22Rv1 (cell line): ENCODE data around the gene LHFPL6.

Source experiments
- ZFX ChIP-seq: fragments of 450-650 bp; IDR thresholded peaks from 2 replicates; pipeline ENCODE4 v1.6.1; 2017; ENCODE audit warnings: antibody characterized with exemption, borderline replicate concordance
- TF ChIP-seq, protein P1 (sequence below): fragments of 450-650 bp; IDR thresholded peaks from 2 replicates; pipeline ENCODE4 v1.5.1; 2017; ENCODE audit warnings: mild to moderate bottlenecking

DNA sequence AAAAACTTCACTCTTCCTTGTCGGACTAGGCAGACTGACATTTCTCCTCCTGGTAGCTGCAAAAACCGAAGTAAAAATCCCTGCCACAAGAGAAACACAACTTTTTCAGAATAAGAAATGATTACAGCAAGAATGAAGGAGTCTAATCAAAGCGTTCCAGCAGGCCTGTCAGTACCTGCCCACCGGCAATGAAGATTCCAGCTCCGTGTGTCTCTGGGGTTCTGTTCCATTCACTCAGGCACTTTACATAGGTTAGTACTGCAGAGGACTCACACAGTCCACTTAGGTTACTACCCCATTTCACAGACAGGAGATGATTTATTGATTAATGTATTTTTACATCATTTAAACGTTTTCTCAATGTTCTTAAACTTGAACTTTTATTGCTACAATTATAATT is 289.3 kb downstream of the LHFPL6 start:
- TF ChIP-seq, protein P1, sequence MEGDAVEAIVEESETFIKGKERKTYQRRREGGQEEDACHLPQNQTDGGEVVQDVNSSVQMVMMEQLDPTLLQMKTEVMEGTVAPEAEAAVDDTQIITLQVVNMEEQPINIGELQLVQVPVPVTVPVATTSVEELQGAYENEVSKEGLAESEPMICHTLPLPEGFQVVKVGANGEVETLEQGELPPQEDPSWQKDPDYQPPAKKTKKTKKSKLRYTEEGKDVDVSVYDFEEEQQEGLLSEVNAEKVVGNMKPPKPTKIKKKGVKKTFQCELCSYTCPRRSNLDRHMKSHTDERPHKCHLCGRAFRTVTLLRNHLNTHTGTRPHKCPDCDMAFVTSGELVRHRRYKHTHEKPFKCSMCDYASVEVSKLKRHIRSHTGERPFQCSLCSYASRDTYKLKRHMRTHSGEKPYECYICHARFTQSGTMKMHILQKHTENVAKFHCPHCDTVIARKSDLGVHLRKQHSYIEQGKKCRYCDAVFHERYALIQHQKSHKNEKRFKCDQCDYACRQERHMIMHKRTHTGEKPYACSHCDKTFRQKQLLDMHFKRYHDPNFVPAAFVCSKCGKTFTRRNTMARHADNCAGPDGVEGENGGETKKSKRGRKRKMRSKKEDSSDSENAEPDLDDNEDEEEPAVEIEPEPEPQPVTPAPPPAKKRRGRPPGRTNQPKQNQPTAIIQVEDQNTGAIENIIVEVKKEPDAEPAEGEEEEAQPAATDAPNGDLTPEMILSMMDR: no peak
- TF ChIP-seq ZFX: no peak
